ENCODE measurements around the gene PRR20C.
"Not testable (repeated sequence)": the region's sequence is repeated elsewhere in the genome, so short reads cannot be mapped to it uniquely, and the experiment has no call there.

The PRR20C gene

GRCh38 chr13:57153761-57154160 lies at the start of gene PRR20C:
Gene PRR20C (plus strand): TSS chr13:57154061. CDS start chr13:57154448, 387 bp downstream.
- not testable (repeated sequence) for DNase-seq

GRCh38 chr13:57114945-57115344 lies 38.9 kb upstream of the PRR20C start:
- no peak for DNase-seq

GRCh38 chr13:57123681-57124080 lies 30.2 kb upstream of the PRR20C start:
- no peak for DNase-seq

- DNase-seq = no peak
Observed at GRCh38 chr13:57128909-57129308, 25.0 kb upstream of the PRR20C start.

- no peak for DNase-seq
Observed at GRCh38 chr13:57136093-57136492, 17.8 kb upstream of the PRR20C start.

DNA sequence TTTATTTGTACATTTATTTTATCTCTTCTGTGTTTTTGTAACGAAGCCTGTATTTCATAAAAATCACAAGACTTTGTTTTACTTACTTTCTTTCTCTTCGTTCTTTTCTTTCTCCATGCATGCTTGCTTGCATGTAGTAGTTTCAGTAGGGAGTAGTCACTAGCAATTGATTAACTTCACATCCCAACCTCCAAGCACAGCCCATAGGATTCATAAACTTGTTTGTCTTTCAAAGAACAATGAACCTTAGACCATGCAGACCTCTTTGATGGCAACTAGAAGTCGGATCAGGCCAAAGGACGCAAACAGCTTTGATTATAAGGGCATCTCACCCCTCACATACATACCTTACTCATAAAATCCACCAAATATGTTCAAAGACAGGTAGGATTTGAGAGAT lies 16.3 kb upstream of the PRR20C start:
- no peak for DNase-seq

- no peak for DNase-seq
Observed at GRCh38 chr13:57138988-57139387, 14.9 kb upstream of the PRR20C start.

GRCh38 chr13:57139781-57140180 lies 14.1 kb upstream of the PRR20C start:
- not testable (repeated sequence) for DNase-seq

DNA sequence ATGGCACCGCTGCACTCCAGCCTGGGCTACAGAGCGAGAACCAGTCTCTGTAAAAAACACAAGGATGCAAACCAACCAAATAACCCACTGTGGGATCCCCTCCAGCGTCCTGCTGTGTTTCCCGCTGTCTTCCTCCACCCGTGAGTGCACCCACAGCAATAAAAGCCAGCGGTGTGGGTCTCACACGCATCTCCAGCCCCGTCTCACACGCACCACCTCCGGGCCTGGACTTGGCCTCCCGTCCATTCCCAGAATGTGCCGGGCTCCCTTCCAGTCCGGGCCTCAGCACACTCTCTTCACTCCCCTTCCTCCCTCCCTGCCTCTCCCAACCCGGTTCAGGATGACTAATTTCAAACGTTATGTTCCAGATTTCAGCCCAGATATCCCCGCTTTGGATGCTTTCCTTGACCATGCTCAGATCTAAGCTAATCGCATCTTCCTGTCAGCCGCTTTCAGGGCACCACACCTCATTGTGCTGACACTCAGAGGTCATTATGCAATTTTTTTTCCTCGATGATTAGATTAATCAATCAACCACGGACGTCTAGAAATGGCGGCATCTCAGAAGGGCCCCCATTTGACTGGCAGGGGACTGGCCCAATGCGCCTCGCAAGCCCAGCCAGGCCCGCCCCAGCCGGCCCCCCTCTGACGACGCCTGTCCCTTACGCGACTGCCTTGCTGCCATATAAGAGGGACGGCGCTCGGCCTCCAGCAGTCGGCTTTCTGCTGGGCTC lies 13.5 kb upstream of the PRR20C start, which contains the start of gene PRR20A:
TSS of gene PRR20A (plus strand) at position 684 of the 734 bp plus-strand sequence. CDS start 387 bp downstream, outside the sequence.
- DNase-seq = not testable (repeated sequence)

DNA sequence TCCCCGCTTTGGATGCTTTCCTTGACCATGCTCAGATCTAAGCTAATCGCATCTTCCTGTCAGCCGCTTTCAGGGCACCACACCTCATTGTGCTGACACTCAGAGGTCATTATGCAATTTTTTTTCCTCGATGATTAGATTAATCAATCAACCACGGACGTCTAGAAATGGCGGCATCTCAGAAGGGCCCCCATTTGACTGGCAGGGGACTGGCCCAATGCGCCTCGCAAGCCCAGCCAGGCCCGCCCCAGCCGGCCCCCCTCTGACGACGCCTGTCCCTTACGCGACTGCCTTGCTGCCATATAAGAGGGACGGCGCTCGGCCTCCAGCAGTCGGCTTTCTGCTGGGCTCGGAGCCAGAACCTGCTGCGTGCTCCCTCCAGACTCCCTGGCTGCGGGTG lies 6.7 kb upstream of the PRR20C start, which contains the start of gene PRR20B:
TSS of gene PRR20B (plus strand) at position 301 of the 400 bp plus-strand sequence. CDS start 387 bp downstream, outside the sequence.
- not testable (repeated sequence) for DNase-seq

DNA sequence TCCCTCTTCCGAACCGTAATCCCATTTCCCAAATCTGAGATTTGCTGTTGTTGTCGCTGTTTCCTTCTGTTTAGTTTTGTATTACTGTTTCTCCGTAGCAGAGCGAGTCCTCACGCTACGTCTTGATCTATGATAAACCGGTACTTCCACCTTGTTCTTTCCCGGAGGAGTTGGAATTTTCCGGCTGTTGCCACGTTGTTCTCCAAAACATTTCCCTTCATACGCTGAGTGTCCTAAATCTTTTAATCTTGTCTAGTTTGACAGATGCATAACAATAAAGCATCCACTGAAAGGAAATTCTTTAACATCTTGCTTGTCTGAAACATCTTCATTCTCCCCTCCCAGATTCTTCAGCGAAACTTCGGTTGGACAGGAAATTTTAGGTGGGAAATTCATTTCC lies 5.8 kb upstream of the PRR20C start:
- not testable (repeated sequence) for DNase-seq

DNA sequence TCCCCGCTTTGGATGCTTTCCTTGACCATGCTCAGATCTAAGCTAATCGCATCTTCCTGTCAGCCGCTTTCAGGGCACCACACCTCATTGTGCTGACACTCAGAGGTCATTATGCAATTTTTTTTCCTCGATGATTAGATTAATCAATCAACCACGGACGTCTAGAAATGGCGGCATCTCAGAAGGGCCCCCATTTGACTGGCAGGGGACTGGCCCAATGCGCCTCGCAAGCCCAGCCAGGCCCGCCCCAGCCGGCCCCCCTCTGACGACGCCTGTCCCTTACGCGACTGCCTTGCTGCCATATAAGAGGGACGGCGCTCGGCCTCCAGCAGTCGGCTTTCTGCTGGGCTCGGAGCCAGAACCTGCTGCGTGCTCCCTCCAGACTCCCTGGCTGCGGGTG lies 6.5 kb downstream of the PRR20C start, which contains the start of gene PRR20D:
TSS of gene PRR20D (plus strand) at position 301 of the 400 bp plus-strand sequence. CDS start 387 bp downstream, outside the sequence.
- DNase-seq = not testable (repeated sequence)

DNA sequence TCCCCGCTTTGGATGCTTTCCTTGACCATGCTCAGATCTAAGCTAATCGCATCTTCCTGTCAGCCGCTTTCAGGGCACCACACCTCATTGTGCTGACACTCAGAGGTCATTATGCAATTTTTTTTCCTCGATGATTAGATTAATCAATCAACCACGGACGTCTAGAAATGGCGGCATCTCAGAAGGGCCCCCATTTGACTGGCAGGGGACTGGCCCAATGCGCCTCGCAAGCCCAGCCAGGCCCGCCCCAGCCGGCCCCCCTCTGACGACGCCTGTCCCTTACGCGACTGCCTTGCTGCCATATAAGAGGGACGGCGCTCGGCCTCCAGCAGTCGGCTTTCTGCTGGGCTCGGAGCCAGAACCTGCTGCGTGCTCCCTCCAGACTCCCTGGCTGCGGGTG lies 13.0 kb downstream of the PRR20C start, which contains the start of gene PRR20E:
TSS of gene PRR20E (plus strand) at position 301 of the 400 bp plus-strand sequence. CDS start 387 bp downstream, outside the sequence.
- DNase-seq = not testable (repeated sequence)

GRCh38 chr13:57191667-57192066 lies 37.8 kb downstream of the PRR20C start:
- no peak for DNase-seq

Measured in NK-92 treated with Interleukin-12 subunit alpha and Interleukin-12 subunit beta, amount 100 ng/mL, for 24 hours (cell line).